Hematopoietic multipotent progenitor cell treated with erythropoietin and hydrocortisone succinate and interleukin-3 and kit ligand, for 8 days (in vitro differentiated cells): Measurements from ENCODE around the gene EIF4A2.
A peak's percentile ranks its signal among the peaks of the same experiment; 100 is the strongest.
"Not testable (repeated sequence)": the region's sequence is repeated elsewhere in the genome, so short reads cannot be mapped to it uniquely, and the experiment has no call there.

Source experiments
- DNase-seq: peaks from one replicate; pipeline ENCODE4 v3.0.0-alpha.2; 2015

Gene EIF4A2

DNA sequence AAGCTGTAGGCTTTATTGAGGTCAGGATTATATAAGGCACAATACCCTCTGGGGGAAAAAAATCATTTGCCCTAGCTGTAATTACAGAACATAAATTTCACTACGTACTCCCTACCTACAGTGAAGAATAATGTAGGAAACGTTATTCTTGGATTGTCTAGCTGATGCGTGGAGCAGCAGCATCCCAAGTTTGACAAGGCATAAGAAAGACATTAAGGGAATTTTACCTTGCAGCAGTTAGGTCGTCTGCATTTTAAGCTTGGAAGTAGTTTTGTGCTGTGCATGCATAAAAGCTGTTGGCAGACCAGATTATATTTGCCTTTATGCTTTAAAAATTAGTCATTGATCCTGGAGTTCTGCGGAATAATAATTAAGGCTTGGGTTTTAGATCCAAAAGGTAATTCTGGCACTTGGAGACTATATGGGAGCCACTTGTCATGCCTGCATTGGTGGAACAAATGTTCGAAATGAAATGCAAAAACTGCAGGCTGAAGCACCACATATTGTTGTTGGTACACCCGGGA is 2.2 kb downstream of the EIF4A2 start:
- no peak for DNase-seq

GRCh38 chr3:186786922-186787321 is 3.5 kb downstream of the EIF4A2 start:
- DNase-seq, result no peak

- peak; percentile 35 for DNase-seq
These were observed 4.5 kb downstream of the EIF4A2 start for GRCh38 chr3:186787642-186788481.

DNA sequence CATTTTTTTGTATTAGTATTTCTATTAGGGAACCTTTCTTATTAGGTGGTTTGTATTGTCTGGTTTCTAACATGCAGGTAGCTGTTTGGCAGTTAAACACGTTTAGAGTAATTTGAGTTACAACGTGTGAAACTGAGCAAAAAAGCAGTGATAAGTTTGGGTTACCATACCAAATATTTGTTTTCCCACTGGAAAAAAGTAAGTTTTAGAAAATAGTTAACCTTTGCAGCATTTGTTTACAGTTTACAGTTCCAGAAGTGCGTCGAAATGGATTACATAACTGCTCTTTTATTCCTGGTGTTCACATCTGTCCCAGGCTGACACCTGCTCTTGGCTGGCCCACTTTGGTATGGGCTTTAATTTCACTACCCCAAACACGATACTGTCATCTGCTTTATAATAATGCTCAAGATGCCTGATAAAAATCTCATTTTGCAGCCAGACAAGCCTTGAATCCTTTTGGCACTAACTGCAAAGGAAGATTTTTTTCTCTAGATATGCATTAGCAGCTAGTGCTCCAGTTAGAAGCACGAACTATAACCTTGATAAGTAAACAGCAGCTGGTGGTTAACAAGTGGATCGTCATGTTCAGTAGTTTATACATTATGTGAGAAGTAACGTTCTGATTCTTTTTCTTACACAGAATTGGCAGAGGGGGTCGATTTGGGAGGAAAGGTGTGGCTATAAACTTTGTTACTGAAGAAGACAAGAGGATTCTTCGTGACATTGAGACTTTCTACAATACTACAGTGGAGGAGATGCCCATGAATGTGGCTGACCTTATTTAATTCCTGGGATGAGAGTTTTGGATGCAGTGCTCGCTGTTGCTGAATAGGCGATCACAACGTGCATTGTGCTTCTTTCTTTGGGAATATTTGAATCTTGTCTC is 5.3 kb downstream of the EIF4A2 start:
- DNase-seq, result peak; percentile 50

- peak; percentile 65 for DNase-seq
These were observed 6.3 kb downstream of the EIF4A2 start for GRCh38 chr3:186789554-186790260.

GRCh38 chr3:186790261-186790981 is 7.0 kb downstream of the EIF4A2 start:
- DNase-seq, result peak; percentile 71

- DNase-seq, result no peak
These were observed 15.0 kb downstream of the EIF4A2 start for GRCh38 chr3:186798239-186798874.

- no peak for DNase-seq
These were observed 16.9 kb downstream of the EIF4A2 start for GRCh38 chr3:186800285-186800684.

DNA sequence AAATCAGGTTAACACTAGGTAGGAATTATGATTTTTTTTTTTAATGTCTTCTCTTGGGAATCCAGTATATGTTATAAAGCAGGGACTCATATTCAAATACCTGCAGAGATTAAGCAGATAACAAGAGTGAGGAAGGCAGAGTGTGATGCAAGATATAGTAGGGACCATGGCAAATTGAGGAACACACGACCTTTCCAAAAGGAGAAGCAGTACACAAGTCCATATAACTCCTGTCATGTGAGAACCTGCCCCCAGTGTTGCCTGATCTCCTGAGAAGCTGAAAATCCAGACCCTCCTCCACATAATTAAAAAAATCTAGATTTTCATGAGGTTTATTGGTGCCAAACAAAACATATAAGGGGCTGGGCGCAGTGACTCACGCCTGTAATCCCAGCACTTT is 19.3 kb downstream of the EIF4A2 start:
- no peak for DNase-seq

- not testable (repeated sequence) for DNase-seq
These were observed 20.1 kb downstream of the EIF4A2 start for GRCh38 chr3:186803447-186803846.

- DNase-seq, result peak; percentile 92
These were observed 23.0 kb downstream of the EIF4A2 start, which contains the start of gene RFC4 for GRCh38 chr3:186806089-186807055. TSS of gene RFC4 (minus strand) at chr3:186806482. CDS start at chr3:186804713, 1,769 bp downstream.

DNA sequence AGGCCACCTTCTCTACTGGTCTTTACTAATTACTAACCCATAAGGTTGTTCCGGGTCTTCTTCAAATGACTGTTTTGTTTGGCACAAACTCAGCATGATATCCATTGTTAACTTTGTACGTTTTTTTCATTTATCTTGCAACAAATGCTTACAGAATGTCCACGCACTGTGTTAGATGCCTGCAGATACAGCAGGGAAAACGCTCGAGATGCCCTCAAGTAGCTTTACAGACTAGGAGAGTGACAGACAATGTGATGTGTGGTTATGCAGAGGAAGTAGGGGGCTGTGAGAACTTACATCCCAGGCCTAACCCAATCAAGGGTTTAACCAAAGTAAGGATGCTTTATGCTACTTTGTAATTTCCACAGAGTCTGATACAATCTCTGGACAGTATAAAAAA is 23.9 kb downstream of the EIF4A2 start:
- peak; percentile 48 for DNase-seq

GRCh38 chr3:186810336-186810996 is 27.1 kb downstream of the EIF4A2 start:
- DNase-seq, result peak; percentile 71

GRCh38 chr3:186811313-186811712 is 27.9 kb downstream of the EIF4A2 start:
- DNase-seq, result not testable (repeated sequence)

GRCh38 chr3:186814100-186814499 is 30.7 kb downstream of the EIF4A2 start:
- no peak for DNase-seq

- no peak for DNase-seq
These were observed 32.1 kb downstream of the EIF4A2 start for GRCh38 chr3:186815435-186815834.

GRCh38 chr3:186818516-186818915 is 35.1 kb downstream of the EIF4A2 start:
- no peak for DNase-seq

GRCh38 chr3:186818956-186819355 is 35.6 kb downstream of the EIF4A2 start:
- no peak for DNase-seq
